Neural progenitor cell (in vitro differentiated cells): Measurements from ENCODE around the gene FHDC1. TPM values are rescaled to one million over a fixed set of nuclear protein-coding genes. Genes with fewer than 3 reads are reported as not detected.

Experiments
- DNase-seq: peaks from one replicate; pipeline ENCODE4 v3.0.0-alpha.2; 2016; ENCODE audit warnings: low spot score
- H2AFZ ChIP-seq: fragments of 200-600 bp; sonication (generic); replicated peaks from 2 replicates; pipeline ENCODE4 v1.6.1; 2016; ENCODE audit warnings: antibody characterized with exemption
- H3F3A ChIP-seq: fragments of 200-600 bp; sonication (generic); 2 replicates; pipeline ENCODE4 v1.6.1; 2016; ENCODE audit warnings: antibody characterized with exemption, low read depth
- H3K27ac ChIP-seq: fragments of 200-600 bp; sonication (generic); 2 replicates; pipeline ENCODE4 v1.5.1; 2016; ENCODE audit warnings: mild to moderate bottlenecking
- H3K27me3 ChIP-seq: fragments of 200-600 bp; sonication (generic); 2 replicates; pipeline ENCODE4 v1.6.1; 2016; ENCODE audit warnings: mild to moderate bottlenecking, moderate library complexity
- H3K36me3 ChIP-seq: fragments of 200-600 bp; sonication (generic); 2 replicates; pipeline ENCODE4 v1.5.1; 2016
- H3K4me1 ChIP-seq: fragments of 200-600 bp; sonication (generic); 2 replicates; pipeline ENCODE4 v1.6.1; 2016; ENCODE audit warnings: mixed run types
- H3K4me2 ChIP-seq: fragments of 200-600 bp; sonication (generic); 2 replicates; pipeline ENCODE4 v1.6.1; 2016
- H3K4me3 ChIP-seq: fragments of 200-600 bp; sonication (generic); 2 replicates; pipeline ENCODE4 v1.5.1; 2016
- H3K79me2 ChIP-seq: fragments of 200-600 bp; sonication (generic); 2 replicates; pipeline ENCODE4 v1.6.1; 2016; ENCODE audit warnings: low read depth
- H3K9ac ChIP-seq: fragments of 200-600 bp; sonication (generic); 2 replicates; pipeline ENCODE4 v1.6.1; 2016
- H3K9me3 ChIP-seq: fragments of 200-600 bp; sonication (generic); 2 replicates; pipeline ENCODE4 v1.5.1; 2016; ENCODE audit warnings: low read depth
- H4K20me1 ChIP-seq: fragments of 200-600 bp; sonication (generic); 2 replicates; pipeline ENCODE4 v1.6.1; 2016; ENCODE audit warnings: low read depth
- H3K27ac Mint-ChIP-seq: 3 replicates; pipeline ENCODE4 v1.8.0; 2021; ENCODE audit warnings: mixed read lengths
- H3K27me3 Mint-ChIP-seq: 2 replicates; pipeline ENCODE4 v1.8.0; 2022; ENCODE audit warnings: low read depth, mild to moderate bottlenecking, inconsistent platforms, moderate library complexity, mixed read lengths; ENCODE audit not compliant: insufficient read depth
- H3K36me3 Mint-ChIP-seq: 3 replicates; pipeline ENCODE4 v1.8.0; 2021; ENCODE audit warnings: mixed read lengths
- H3K4me1 Mint-ChIP-seq: 3 replicates; pipeline ENCODE4 v1.8.0; 2021; ENCODE audit warnings: mixed read lengths
- H3K4me3 Mint-ChIP-seq: 3 replicates; pipeline ENCODE4 v1.8.0; 2021; ENCODE audit warnings: mild to moderate bottlenecking, moderate library complexity, mixed read lengths
- H3K9me3 Mint-ChIP-seq: 3 replicates; pipeline ENCODE4 v1.8.0; 2020; ENCODE audit warnings: mixed read lengths
- EZH2 ChIP-seq: fragments of 200-600 bp; sonication (generic); IDR thresholded peaks from 2 replicates; pipeline ENCODE4 v1.6.1; 2017; ENCODE audit warnings: antibody characterized with exemption, mild to moderate bottlenecking, moderate library complexity
- EZH2phosphoT487 ChIP-seq: fragments of 200-600 bp; sonication (generic); IDR thresholded peaks from 2 replicates; pipeline ENCODE4 v1.6.1; 2017; ENCODE audit warnings: antibody characterized with exemption
- total RNA-seq: library from RNA; depleted of rRNA; stranded (reverse); fragments of >200 nt; gene quantifications from 2 replicates; pipeline ENCODE4 v1.2.3, GENCODE V29; 2015; ENCODE audit warnings: low replicate concordance
- TF ChIP-seq, protein P1 (sequence below): fragments of 200-600 bp; sonication (generic); IDR thresholded peaks from 2 replicates; pipeline ENCODE4 v1.5.1; 2017; ENCODE audit warnings: antibody characterized with exemption, mild to moderate bottlenecking

The FHDC1 gene
- total RNA-seq, 1 donor from 2014 or later = 3.0 TPM

DNA sequence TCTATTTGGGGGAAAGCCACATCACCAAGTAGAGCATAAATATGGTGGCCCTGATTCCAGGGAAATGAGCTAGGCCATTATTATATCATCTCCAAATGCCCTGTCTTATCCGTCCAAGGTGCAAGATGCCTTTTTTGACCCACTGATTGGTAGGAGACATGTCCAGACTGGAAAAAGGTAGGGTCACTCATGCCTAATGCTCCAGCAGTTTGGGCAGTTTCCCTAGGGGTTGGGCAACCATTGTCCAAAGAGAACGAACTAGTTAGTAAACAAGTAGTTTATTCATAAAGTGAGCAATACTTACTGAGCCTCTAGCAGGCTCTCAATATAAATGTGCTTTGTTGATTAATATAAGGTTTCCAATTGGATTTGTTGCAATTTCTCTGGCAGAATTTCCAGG lies 6.2 kb downstream of the FHDC1 start:
- no peaks in the 10 kb centered on the region for H3K9me3 ChIP-seq
- no peak for DNase-seq
- H3F3A ChIP-seq = peaks cover 16% of the 10 kb centered on the region
- peaks cover 14% of the 10 kb centered on the region for H3K4me1 Mint-ChIP-seq
- peaks cover 6% of the 10 kb centered on the region for H3K9me3 Mint-ChIP-seq
- no peak overlapping the region for H3K27ac Mint-ChIP-seq
- peaks cover 31% of the 10 kb centered on the region for H3K27me3 Mint-ChIP-seq
- H3K9ac ChIP-seq = no peak overlapping the region
- no peak overlapping the region for H3K4me2 ChIP-seq
- TF ChIP-seq, protein P1, sequence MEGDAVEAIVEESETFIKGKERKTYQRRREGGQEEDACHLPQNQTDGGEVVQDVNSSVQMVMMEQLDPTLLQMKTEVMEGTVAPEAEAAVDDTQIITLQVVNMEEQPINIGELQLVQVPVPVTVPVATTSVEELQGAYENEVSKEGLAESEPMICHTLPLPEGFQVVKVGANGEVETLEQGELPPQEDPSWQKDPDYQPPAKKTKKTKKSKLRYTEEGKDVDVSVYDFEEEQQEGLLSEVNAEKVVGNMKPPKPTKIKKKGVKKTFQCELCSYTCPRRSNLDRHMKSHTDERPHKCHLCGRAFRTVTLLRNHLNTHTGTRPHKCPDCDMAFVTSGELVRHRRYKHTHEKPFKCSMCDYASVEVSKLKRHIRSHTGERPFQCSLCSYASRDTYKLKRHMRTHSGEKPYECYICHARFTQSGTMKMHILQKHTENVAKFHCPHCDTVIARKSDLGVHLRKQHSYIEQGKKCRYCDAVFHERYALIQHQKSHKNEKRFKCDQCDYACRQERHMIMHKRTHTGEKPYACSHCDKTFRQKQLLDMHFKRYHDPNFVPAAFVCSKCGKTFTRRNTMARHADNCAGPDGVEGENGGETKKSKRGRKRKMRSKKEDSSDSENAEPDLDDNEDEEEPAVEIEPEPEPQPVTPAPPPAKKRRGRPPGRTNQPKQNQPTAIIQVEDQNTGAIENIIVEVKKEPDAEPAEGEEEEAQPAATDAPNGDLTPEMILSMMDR = no peak
- TF ChIP-seq EZH2phosphoT487 (no peak), EZH2 (no peak)
- H3K27me3 ChIP-seq = peaks cover 24% of the 10 kb centered on the region
- H3K36me3 ChIP-seq = no peaks in the 10 kb centered on the region
- H3K4me1 ChIP-seq = peaks cover 16% of the 10 kb centered on the region
- H2AFZ ChIP-seq = no peak overlapping the region
- peaks cover 31% of the 10 kb centered on the region for H4K20me1 ChIP-seq
- no peak overlapping the region for H3K4me3 Mint-ChIP-seq
- no peak overlapping the region for H3K4me3 ChIP-seq
- peaks cover 13% of the 10 kb centered on the region for H3K36me3 Mint-ChIP-seq
- H3K79me2 ChIP-seq = peaks cover 23% of the 10 kb centered on the region
- H3K27ac ChIP-seq = no peak overlapping the region

DNA sequence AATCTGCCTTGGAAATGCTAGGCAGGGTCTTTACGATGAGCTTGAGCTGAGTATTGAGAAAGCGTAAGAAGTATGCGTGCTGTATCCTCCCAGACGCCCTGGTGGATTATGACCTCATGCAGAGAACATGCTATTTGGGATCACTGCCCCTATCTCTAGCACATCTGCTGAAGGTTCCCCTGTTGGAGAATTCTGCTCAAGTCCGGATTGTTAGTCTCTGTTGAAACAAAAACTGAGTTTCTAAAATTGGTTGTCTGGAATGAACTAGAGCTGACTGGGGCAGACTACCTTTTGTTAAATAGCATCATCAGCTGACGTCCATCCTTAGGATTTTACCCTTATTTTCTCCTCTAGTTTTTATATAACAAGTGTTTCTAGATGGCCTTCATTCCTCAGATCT lies 7.5 kb downstream of the FHDC1 start:
- H3K9me3 Mint-ChIP-seq = peaks cover 6% of the 10 kb centered on the region
- H2AFZ ChIP-seq = no peak overlapping the region
- H3K4me2 ChIP-seq = no peak overlapping the region
- peaks cover 10% of the 10 kb centered on the region for H3K4me1 ChIP-seq
- no peak overlapping the region for H3K4me3 ChIP-seq
- H3K36me3 ChIP-seq = no peaks in the 10 kb centered on the region
- H3K36me3 Mint-ChIP-seq = peaks cover 12% of the 10 kb centered on the region
- H3F3A ChIP-seq = peaks cover 10% of the 10 kb centered on the region
- H3K27ac ChIP-seq = no peak overlapping the region
- no peak overlapping the region for H3K9ac ChIP-seq
- H3K79me2 ChIP-seq = peaks cover 11% of the 10 kb centered on the region
- no peak overlapping the region for H3K27ac Mint-ChIP-seq
- peaks cover 20% of the 10 kb centered on the region for H4K20me1 ChIP-seq
- H3K27me3 Mint-ChIP-seq = peaks cover 21% of the 10 kb centered on the region
- peaks cover 10% of the 10 kb centered on the region for H3K4me1 Mint-ChIP-seq
- peaks cover 10% of the 10 kb centered on the region for H3K27me3 ChIP-seq
- no peaks in the 10 kb centered on the region for H3K9me3 ChIP-seq
- TF ChIP-seq EZH2phosphoT487 = no peak
- TF ChIP-seq, protein P1 = no peak
- no peak for TF ChIP-seq EZH2
- DNase-seq = no peak
- no peak overlapping the region for H3K4me3 Mint-ChIP-seq

DNA sequence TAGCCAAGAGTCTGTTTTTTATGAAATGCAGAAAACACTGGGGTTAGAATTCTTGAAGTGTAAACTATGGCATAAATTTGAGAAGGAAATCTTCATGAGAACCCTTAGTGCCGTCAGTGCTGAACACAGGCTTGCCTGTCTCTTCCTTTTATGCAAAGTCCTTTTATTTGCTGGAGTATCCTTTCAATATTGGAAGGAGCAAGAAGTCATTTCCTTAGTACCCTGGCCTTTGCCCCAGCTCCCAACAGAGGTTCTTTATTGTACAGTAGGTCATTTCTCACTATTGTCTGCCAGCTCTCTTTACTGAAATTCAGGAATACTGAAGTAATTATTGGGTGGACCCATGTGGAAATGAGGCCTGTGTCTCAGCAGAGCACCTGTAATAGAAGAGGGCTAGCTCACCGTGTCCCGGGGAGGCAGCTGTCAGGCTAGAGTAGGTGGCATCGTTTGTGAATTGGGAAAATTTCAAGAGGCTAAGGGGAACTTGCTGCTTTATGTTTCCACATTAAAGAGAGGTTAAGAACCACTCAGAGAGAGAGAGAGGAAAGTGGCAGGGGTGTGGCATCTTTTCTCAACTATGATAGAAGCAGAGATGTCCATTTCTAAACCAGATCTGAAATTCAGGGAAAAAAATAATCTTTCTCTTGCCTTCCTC lies 8.7 kb downstream of the FHDC1 start:
- Mint-ChIP-seq H3K27ac (no peak overlapping the region), H3K4me1 (peaks cover 9% of the 10 kb centered on the region), H3K9me3 (no peaks in the 10 kb centered on the region), H3K36me3 (peaks cover 7% of the 10 kb centered on the region), H3K4me3 (no peak overlapping the region), H3K27me3 (peaks cover 15% of the 10 kb centered on the region)
- Histone ChIP-seq H3F3A (peaks cover 2% of the 10 kb centered on the region), H3K27ac (no peak overlapping the region), H3K9ac (no peak overlapping the region), H4K20me1 (peaks cover 8% of the 10 kb centered on the region), H3K27me3 (no peaks in the 10 kb centered on the region), H3K36me3 (no peaks in the 10 kb centered on the region), H3K4me2 (no peak overlapping the region), H3K4me3 (no peak overlapping the region), H3K79me2 (peaks cover 4% of the 10 kb centered on the region), H2AFZ (no peak overlapping the region), H3K9me3 (no peaks in the 10 kb centered on the region), H3K4me1 (peaks cover 8% of the 10 kb centered on the region)
- DNase-seq = no peak
- no peak for TF ChIP-seq EZH2
- TF ChIP-seq, protein P1 = no peak
- TF ChIP-seq EZH2phosphoT487 = no peak
